Body of pancreas (tissue), 4 donors: ENCODE results near the gene FOXA1. TPM values are rescaled to one million over a fixed set of nuclear protein-coding genes. Genes with fewer than 3 reads are reported as not detected.

ENCODE experiments used
- ATAC-seq: fragments of 150-250 bp; one replicate; pipeline ENCODE4 v1.9.1; 2016
- DNase-seq, 4 donors: peaks; one replicate each; pipeline ENCODE4 v3.0.0-alpha.2; 2019
- H3K27ac ChIP-seq, 4 donors: fragments of 200-600 bp; sonication (generic); 1 replicate in 3 of 4; 2 replicates in 1 of 4; pipeline versions ENCODE4 v1.5.1 to v1.6.1; 2016 to 2019; ENCODE audit warnings: mild to moderate bottlenecking in 1 of 4, mixed read lengths in 1 of 4, moderate library complexity in 1 of 4
- H3K27me3 ChIP-seq, 2 donors: fragments of 200-600 bp; sonication (generic); one replicate each; pipeline ENCODE4 v1.6.0; 2016; ENCODE audit warnings: mild to moderate bottlenecking in 1 of 2
- H3K36me3 ChIP-seq, 2 donors: fragments of 200-600 bp; sonication (generic); replicated peaks in 1 of 2; 2 replicates each; pipeline ENCODE4 v1.5.1; 2016; ENCODE audit warnings: low read depth in 2 of 2; ENCODE audit not compliant: insufficient read depth in 1 of 2
- H3K4me1 ChIP-seq: fragments of 200-600 bp; sonication (generic); one replicate; pipeline ENCODE4 v1.6.0; 2016
- H3K4me3 ChIP-seq, 2 donors: fragments of 200-600 bp; sonication (generic); 1 replicate in 1 of 2; 2 replicates in 1 of 2; pipeline ENCODE4 v1.5.1; 2016 to 2019
- H3K9me3 ChIP-seq, 3 donors: fragments of 200-600 bp; sonication (generic); 1 replicate in 2 of 3; 2 replicates in 1 of 3; pipeline ENCODE4 v1.5.1; 2016
- POLR2A ChIP-seq, 3 donors: fragments of 450-650 bp; IDR thresholded peaks; one replicate each; pipeline ENCODE4 v1.6.1; 2016; ENCODE audit warnings: antibody characterized with exemption in 3 of 3, mild to moderate bottlenecking in 2 of 3
- WGBS, 2 donors: methylation state at CpG; one replicate each; pipeline ENCODE4 v1.1.5; 2017; 5-methylcytosine and 5-hydroxymethylcytosine counted together
- intact Hi-C: fragments of 100-400 bp; cut with DNase I; formaldehyde crosslinking; loops from one replicate; pipeline ENCODE4 v1.15.1; 2023
- total RNA-seq, 2 donors: library from RNA; depleted of rRNA; stranded (reverse); fragments of >200 nt; gene quantifications; one replicate each; pipeline ENCODE4 v1.1.0, GENCODE V29; 2016
- TF ChIP-seq, protein P1 (sequence below), 7 experiments: fragments of 450-650 bp in 4 of 7; fragments of 200-600 bp in 3 of 7; sonication (generic) in 3 of 7; IDR thresholded peaks; one replicate each; pipeline ENCODE4 v1.5.1; 2016 to 2019; ENCODE audit warnings: antibody characterized with exemption in 7 of 7

The FOXA1 gene
- total RNA-seq, 2 donors from 2014 or later, result 0.26 to 0.33 TPM

DNA sequence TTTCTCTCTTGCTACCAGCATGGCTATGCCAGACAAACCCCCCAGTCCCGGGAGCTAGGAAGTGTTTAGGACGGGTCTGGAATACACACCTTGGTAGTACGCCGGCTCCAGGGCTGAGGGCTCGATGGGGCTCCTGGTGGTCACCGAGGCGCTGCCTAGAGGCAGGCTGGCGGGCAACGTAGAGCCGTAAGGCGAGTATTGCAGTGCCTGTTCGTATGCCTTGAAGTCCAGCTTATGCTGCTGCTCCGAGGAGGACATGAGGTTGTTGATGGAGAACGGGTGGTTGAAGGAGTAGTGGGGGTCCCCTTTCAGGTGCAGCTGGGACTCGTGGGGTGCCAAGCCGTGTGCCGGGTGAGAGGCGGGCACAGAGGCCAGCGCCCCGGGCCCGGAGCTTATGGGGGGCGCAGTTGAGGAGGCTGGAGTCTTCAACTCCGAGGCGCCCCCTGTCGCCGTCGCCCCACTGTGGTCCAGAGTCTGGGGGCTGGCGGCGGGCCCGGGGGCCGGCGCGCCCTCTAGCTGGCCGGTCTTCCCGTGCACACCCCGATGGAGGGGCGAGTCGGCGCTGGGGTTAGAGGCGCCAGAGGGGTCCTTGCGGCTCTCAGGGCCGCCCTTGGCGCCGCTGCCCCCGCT, 3.6 kb downstream of the FOXA1 start:
- Histone ChIP-seq H3K9me3 (no peaks in the 10 kb centered on the region), H3K36me3 (no peaks in the 10 kb centered on the region), H3K4me3 (no peak overlapping the region), H3K4me1 (peaks cover 30% of the 10 kb centered on the region), H3K27ac (no peak overlapping the region), H3K27me3 (peaks cover 11 to 28% of the 10 kb centered on the region in 2 donors)
- TF ChIP-seq, protein P1, sequence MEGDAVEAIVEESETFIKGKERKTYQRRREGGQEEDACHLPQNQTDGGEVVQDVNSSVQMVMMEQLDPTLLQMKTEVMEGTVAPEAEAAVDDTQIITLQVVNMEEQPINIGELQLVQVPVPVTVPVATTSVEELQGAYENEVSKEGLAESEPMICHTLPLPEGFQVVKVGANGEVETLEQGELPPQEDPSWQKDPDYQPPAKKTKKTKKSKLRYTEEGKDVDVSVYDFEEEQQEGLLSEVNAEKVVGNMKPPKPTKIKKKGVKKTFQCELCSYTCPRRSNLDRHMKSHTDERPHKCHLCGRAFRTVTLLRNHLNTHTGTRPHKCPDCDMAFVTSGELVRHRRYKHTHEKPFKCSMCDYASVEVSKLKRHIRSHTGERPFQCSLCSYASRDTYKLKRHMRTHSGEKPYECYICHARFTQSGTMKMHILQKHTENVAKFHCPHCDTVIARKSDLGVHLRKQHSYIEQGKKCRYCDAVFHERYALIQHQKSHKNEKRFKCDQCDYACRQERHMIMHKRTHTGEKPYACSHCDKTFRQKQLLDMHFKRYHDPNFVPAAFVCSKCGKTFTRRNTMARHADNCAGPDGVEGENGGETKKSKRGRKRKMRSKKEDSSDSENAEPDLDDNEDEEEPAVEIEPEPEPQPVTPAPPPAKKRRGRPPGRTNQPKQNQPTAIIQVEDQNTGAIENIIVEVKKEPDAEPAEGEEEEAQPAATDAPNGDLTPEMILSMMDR (IDR thresholded peaks at IDR 0.05), result no peak
- TF ChIP-seq POLR2A (IDR thresholded peaks at IDR 0.05), result no peak
- intact Hi-C loops, result loop anchor here (10.0 kb wide), 1 partner anchor 347 kb away; no protein-coding TSS in a partner anchor
- no peak for DNase-seq
- no peak for ATAC-seq
- WGBS, 2 donors, result 46 to 61% methylated on average over 18 to 45 of the region's 45 CpGs

DNA sequence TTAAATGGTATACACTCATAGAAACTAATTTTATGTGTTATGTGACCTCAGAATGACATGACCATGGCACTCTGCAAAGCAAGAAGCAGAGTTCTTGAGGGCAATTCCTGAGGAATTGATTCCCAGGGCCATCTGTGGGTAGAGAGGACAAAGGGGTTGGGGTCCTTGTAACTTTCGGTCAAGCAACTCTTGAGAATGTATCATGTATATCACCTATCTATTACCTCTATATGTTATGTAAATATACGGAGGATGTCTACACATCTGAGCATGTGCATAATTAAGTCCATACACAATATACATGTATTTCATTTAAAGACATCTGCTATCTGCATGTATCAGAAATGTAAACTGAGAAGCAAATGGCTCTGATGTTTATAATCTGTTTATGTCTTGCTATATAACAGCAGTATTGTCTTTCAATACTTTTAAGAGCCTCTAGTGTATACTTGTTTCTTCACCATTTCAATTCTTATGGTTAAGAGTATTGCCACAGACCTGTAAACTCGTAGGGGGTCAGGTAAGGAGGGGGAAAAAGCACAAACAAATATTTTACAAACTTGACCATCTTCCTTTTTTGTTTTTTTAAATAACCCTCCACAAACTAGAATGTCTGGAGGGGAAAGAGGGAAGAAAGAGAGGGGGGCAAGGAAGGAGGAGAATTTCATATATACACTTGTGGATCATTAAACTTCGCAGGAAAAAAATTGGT, 4.5 kb downstream of the FOXA1 start:
- peaks cover 11 to 35% of the 10 kb centered on the region in 2 donors for H3K27me3 ChIP-seq
- H3K4me3 ChIP-seq, result no peak overlapping the region
- WGBS, 2 donors, result 61 to 74% methylated on average over 4 of the region's 4 CpGs

DNA sequence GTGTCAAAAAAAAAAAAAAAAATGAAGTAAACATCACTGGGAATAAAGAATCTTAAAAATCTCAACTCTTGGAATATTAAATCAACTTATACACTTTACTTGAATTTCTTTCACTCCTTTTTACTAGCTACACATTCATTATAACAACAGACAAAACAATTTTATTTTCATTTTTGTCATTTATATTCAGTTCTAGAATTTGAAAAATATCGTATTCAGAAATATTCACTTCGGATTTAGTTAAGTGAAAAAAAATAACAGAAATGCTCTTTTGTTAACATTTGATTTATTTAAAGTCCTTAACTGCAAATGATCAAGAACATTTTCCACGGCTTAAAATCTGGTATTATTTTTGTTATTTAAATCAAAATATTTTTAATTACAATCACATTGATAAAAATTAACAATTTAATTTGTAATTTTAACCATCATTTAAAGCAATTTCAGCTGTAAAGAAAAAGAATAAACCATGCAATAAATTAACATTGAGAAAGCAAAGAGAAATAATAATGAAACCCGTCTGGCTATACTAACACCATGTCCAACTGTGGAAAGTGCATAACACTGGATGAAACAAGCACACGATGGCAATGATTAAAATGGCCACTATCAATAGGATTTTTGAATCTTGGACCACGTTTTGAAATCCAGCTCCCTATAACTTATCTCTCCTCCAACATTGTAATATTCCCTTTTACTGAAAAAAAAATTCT, 5.2 kb downstream of the FOXA1 start:
- DNase-seq (no peak), ATAC-seq (no peak)
- H3K4me3 ChIP-seq, result no peak overlapping the region
- no peaks in the 10 kb centered on the region for H3K36me3 ChIP-seq
- peaks cover 11 to 41% of the 10 kb centered on the region in 2 donors for H3K27me3 ChIP-seq
- no peaks in the 10 kb centered on the region for H3K9me3 ChIP-seq
- TF ChIP-seq POLR2A (IDR thresholded peaks at IDR 0.05), result no peak
- TF ChIP-seq, protein P1 (IDR thresholded peaks at IDR 0.05), result no peak
- H3K27ac ChIP-seq, result no peak overlapping the region
- H3K4me1 ChIP-seq, result peaks cover 22% of the 10 kb centered on the region
- WGBS, 2 donors, result 62 to 67% methylated on average over 6 of the region's 6 CpGs
- intact Hi-C loops, result loop anchor here (10.0 kb wide), 1 partner anchor 345 kb away; no protein-coding TSS in a partner anchor

More for the DNA sequence above, 4.5 kb downstream of the FOXA1 start:
- intact Hi-C loops, result loop anchor here (10.0 kb wide), 1 partner anchor 346 kb away; no protein-coding TSS in a partner anchor
- DNase-seq (no peak), ATAC-seq (no peak)
- TF ChIP-seq, protein P1 (IDR thresholded peaks at IDR 0.05), result no peak
- TF ChIP-seq POLR2A (IDR thresholded peaks at IDR 0.05), result no peak
- no peaks in the 10 kb centered on the region for H3K36me3 ChIP-seq
- H3K27ac ChIP-seq, result no peak overlapping the region
- H3K9me3 ChIP-seq, result no peaks in the 10 kb centered on the region
- H3K4me1 ChIP-seq, result peaks cover 22% of the 10 kb centered on the region

DNA sequence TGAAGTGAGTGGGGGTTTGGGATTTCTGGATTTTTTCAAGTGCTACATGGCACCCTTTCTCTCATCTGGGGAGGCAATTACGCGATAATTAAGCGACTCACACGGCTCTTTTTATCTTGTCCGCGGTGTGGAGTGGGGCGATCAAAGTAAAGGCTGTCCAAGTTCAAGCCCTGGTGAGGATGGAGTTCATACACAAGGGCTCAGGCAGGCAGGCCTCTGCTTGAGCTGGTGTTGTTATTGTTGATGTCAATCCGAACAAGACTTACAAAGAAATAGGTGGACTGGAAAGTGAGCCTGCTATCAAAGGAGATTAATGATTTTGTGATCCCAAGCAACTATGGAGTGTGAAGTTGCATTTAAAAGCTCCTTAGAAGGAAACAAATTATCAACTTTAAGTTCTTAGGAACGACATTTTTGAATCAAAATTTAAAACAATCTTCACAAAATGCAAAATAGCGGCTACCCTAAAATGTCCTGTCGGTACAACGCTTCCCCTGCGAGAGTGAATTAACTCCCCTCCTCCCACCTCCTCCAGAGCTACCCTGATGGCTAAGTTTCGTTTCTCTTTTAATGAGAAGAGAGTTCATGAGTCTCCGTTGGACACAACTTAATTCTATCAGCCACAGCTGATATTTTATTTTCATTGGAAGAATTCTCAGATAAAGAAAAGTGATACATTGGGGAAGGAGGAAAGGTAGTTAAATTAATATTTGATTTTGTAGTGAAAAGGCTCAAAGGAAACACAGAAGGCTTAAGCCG, 5.9 kb downstream of the FOXA1 start:
- DNase-seq (no peak), ATAC-seq (no peak)
- Histone ChIP-seq H3K4me1 (peaks cover 29% of the 10 kb centered on the region), H3K27ac (no peak overlapping the region), H3K27me3 (peaks cover 11 to 48% of the 10 kb centered on the region in 2 donors), H3K9me3 (no peaks in the 10 kb centered on the region), H3K36me3 (no peaks in the 10 kb centered on the region), H3K4me3 (no peak overlapping the region)
- no peak for TF ChIP-seq POLR2A (IDR thresholded peaks at IDR 0.05)
- TF ChIP-seq, protein P1 (IDR thresholded peaks at IDR 0.05), result no peak
- WGBS, 2 donors, result 53 to 63% methylated on average over 16 of the region's 16 CpGs
- intact Hi-C loops, result no loop called here
